Purkinje cell (primary cell): ENCODE data around the gene FHIP2A. TPM values are rescaled to one million over a fixed set of nuclear protein-coding genes. Genes with fewer than 3 reads are reported as not detected.

ENCODE experiments used
- polyA plus RNA-seq: library from polyadenylated mRNA; unstranded; fragments of >200 nt; fragmentation: Nextera tagmentation; gene quantifications from 2 replicates; pipeline ENCODE4 v1.2.1, GENCODE V29; 2014

FHIP2A gene, protein sequence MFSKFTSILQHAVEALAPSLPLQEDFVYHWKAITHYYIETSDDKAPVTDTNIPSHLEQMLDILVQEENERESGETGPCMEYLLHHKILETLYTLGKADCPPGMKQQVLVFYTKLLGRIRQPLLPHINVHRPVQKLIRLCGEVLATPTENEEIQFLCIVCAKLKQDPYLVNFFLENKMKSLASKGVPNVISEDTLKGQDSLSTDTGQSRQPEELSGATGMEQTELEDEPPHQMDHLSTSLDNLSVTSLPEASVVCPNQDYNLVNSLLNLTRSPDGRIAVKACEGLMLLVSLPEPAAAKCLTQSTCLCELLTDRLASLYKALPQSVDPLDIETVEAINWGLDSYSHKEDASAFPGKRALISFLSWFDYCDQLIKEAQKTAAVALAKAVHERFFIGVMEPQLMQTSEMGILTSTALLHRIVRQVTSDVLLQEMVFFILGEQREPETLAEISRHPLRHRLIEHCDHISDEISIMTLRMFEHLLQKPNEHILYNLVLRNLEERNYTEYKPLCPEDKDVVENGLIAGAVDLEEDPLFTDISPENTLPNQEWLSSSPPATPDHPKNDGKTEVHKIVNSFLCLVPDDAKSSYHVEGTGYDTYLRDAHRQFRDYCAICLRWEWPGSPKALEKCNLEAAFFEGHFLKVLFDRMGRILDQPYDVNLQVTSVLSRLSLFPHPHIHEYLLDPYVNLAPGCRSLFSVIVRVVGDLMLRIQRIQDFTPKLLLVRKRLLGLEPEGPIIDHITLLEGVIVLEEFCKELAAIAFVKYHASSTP
- 21.5 and 33.7 TPM in 2 replicates for polyA plus RNA-seq

DNA sequence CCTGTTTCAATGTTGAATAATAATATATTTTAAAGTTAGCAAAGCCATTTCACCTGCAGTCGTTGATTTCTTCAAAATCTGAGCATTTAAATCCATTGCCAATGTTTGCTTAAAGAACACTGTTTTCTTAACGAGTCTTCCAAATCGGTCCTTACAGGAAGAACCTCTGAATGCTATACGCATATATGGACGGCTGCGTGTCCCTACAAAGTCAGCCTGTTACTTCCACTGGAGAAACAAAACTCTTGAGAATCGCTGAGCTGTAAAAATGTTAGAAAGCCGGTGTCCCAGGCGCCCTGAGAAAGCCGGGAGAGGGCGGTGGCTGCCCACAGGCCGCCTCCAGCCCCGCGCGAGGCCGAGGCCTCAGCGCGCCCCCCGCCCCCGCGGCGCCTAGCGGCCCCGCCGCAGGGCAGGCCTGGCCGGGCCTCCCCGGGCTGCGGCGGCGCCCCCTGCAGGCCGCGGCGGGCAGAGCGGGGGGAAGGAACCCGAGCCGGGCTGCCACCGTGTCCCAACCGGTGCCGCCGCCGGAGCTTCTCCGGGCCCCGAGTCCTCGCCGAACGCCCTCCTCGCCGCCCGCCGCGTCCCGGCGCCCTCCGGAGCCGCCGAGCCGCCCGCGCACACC is at the start of gene FHIP2A:
Gene FHIP2A, plus strand, starts transcription at position 488 of the 622 bp plus-strand sequence. CDS start 299 bp downstream, outside the sequence.

Other genes starting within 250 kb of the FHIP2A start
- 153 and 162 TPM in 2 replicates for gene ABLIM1, start 163.5 kb upstream of the FHIP2A start, polyA plus RNA-seq
- gene TRUB1, start 116.4 kb downstream of the FHIP2A start, polyA plus RNA-seq, result 26.0 and 27.7 TPM in 2 replicates